HCT116 (cell line): ENCODE data around the gene METRN. TPM values are rescaled to one million over a fixed set of nuclear protein-coding genes. Genes with fewer than 3 reads are reported as not detected.

Experiments used
- ATAC-seq: fragments of 200-7000 bp; cut with Tn5 transposase; 2 replicates; pipeline ENCODE4 v1.9.1; 2020; ENCODE audit warnings: mild to moderate bottlenecking, moderate library complexity
- BruUV-seq: library from RNA; stranded (reverse); fragments of 400-500 nt; replicated peaks from 2 replicates; lab custom pipeline; 2021; lab: Mats Ljungman, UMichigan
- CTCF ChIA-PET: fragments of 300-600 bp; sonication (Branson Sonifier 250); formaldehyde crosslinking; loops from one replicate; lab custom pipeline; 2021; ENCODE audit warnings: antibody characterized with exemption; lab: Charles Lee
- POLR2A ChIA-PET: fragments of 300-600, 350-600 bp; sonication (Branson Sonifier 250); formaldehyde crosslinking; loops from one replicate; lab custom pipeline; 2021; ENCODE audit warnings: antibody characterized with exemption; lab: Charles Lee
- RAD21 ChIA-PET, 2 experiments: fragments of 300-600 bp; sonication (Branson Sonifier 250); formaldehyde crosslinking; loops; one replicate each; lab custom pipeline; 2023; ENCODE audit warnings: low total read pairs in 2 of 2; ENCODE audit not compliant: uncharacterized antibody in 2 of 2, unreplicated experiment in 2 of 2, low non-redundant PET in 1 of 2; lab: Charles Lee
- DNase-seq: peaks from one replicate; pipeline ENCODE4 v3.0.0-alpha.2; 2010; ENCODE audit warnings: low read depth, low spot score
- H2AFZ ChIP-seq: fragments of 200-600 bp; shearing (Covaris generic), sonication (generic); 2 replicates; pipeline ENCODE4 v1.6.1; 2017; ENCODE audit warnings: low read depth, mixed run types, mixed read lengths, antibody characterized with exemption, low read length; ENCODE audit not compliant: poor library complexity, severe bottlenecking
- H3K27ac ChIP-seq: 2 replicates; pipeline ENCODE4 v1.5.1; 2012; ENCODE audit warnings: low read depth, low read length
- H3K27me3 ChIP-seq: fragments of 200-600 bp; sonication (generic); 2 replicates; pipeline ENCODE4 v1.6.1; 2016; ENCODE audit warnings: mixed run types, low read length, mixed read lengths; ENCODE audit not compliant: insufficient read depth
- H3K36me3 ChIP-seq, 2 experiments: fragments of 200-500 bp in 1 of 2; fragments of 200-600 bp in 1 of 2; sonication (Bioruptor generic) in 1 of 2; sonication (generic) in 1 of 2; 2 replicates each; pipeline versions ENCODE4 v1.5.1 to v1.6.1; 2014 to 2016; ENCODE audit warnings: low read length in 2 of 2, inconsistent platforms in 1 of 2, mixed read lengths in 1 of 2, mixed run types in 1 of 2; ENCODE audit not compliant: insufficient read depth in 2 of 2, control insufficient read depth in 1 of 2
- H3K4me1 ChIP-seq, 2 experiments: fragments of 200-600 bp in 1 of 2; sonication (generic) in 1 of 2; 2 replicates each; pipeline versions ENCODE4 v1.5.1 to v1.6.1; 2012 to 2017; ENCODE audit warnings: low read length in 2 of 2, inconsistent platforms in 1 of 2, mild to moderate bottlenecking in 1 of 2, mixed read lengths in 1 of 2, mixed run types in 1 of 2, moderate library complexity in 1 of 2; ENCODE audit not compliant: insufficient read depth in 2 of 2, control insufficient read depth in 1 of 2
- H3K4me2 ChIP-seq: fragments of 200-600 bp; sonication (generic); 2 replicates; pipeline ENCODE4 v1.6.1; 2017; ENCODE audit warnings: mixed run types, low read length, mixed read lengths
- H3K4me3 ChIP-seq, 2 experiments: fragments of 200-600 bp in 1 of 2; sonication (generic) in 1 of 2; replicated peaks in 1 of 2; 2 replicates each; pipeline ENCODE4 v1.5.1; 2011 to 2016; ENCODE audit warnings: low read length in 2 of 2, control low read depth in 1 of 2, low read depth in 1 of 2, mild to moderate bottlenecking in 1 of 2, mixed read lengths in 1 of 2, mixed run types in 1 of 2
- H3K79me2 ChIP-seq: fragments of 200-600 bp; sonication (generic); 2 replicates; pipeline ENCODE4 v1.6.1; 2017; ENCODE audit warnings: mild to moderate bottlenecking, mixed run types, low read length, moderate library complexity, mixed read lengths; ENCODE audit not compliant: insufficient read depth
- H3K9ac ChIP-seq: fragments of 200-600 bp; sonication (generic); 2 replicates; pipeline ENCODE4 v1.6.1; 2016; ENCODE audit warnings: low read length, mixed read lengths
- H3K9me2 ChIP-seq: fragments of 200-600 bp; sonication (generic), shearing (Covaris generic); 2 replicates; pipeline ENCODE4 v1.6.1; 2017; ENCODE audit warnings: mixed run types, mild to moderate bottlenecking, moderate library complexity; ENCODE audit not compliant: insufficient read depth
- H3K9me3 ChIP-seq, 2 experiments: fragments of 200-500 bp in 1 of 2; fragments of 200-600 bp in 1 of 2; sonication (Bioruptor generic) in 1 of 2; sonication (generic) in 1 of 2; 2 replicates each; pipeline ENCODE4 v1.6.1; 2014 to 2017; ENCODE audit warnings: low read length in 2 of 2, mixed read lengths in 2 of 2, inconsistent platforms in 1 of 2, low read depth in 1 of 2, mild to moderate bottlenecking in 1 of 2, mixed run types in 1 of 2, moderate library complexity in 1 of 2; ENCODE audit not compliant: control insufficient read depth in 1 of 2, insufficient read depth in 1 of 2
- H4K20me1 ChIP-seq: fragments of 200-600 bp; sonication (generic), shearing (Covaris generic); 2 replicates; pipeline ENCODE4 v1.6.1; 2017; ENCODE audit warnings: mixed run types, mild to moderate bottlenecking, moderate library complexity; ENCODE audit not compliant: insufficient read depth
- CBX3 ChIP-seq: IDR thresholded peaks from 2 replicates; pipeline ENCODE4 v1.6.1; 2012; ENCODE audit warnings: low read depth
- EGR1 ChIP-seq: IDR thresholded peaks from 2 replicates; pipeline ENCODE4 v1.6.1; 2012; ENCODE audit warnings: low read depth
- ELF1 ChIP-seq: IDR thresholded peaks from 2 replicates; pipeline ENCODE4 v1.6.1; 2012; ENCODE audit warnings: low read depth, borderline replicate concordance
- EZH2 ChIP-seq: fragments of 200-600 bp; sonication (generic); IDR thresholded peaks from 2 replicates; pipeline ENCODE4 v1.6.1; 2017; ENCODE audit warnings: antibody characterized with exemption, mixed run types
- EZH2phosphoT487 ChIP-seq: fragments of 200-600 bp; IDR thresholded peaks from 2 replicates; pipeline ENCODE4 v1.6.1; 2018; ENCODE audit warnings: antibody characterized with exemption, borderline replicate concordance
- FOSL1 ChIP-seq: IDR thresholded peaks from 2 replicates; pipeline ENCODE4 v1.6.1; 2012; ENCODE audit warnings: low read depth
- MAX ChIP-seq: IDR thresholded peaks from 2 replicates; pipeline ENCODE4 v1.6.1; 2012
- POLR2A ChIP-seq: IDR thresholded peaks from 2 replicates; pipeline ENCODE4 v1.7.0; 2011; ENCODE audit warnings: borderline replicate concordance; ENCODE audit not compliant: insufficient read depth, insufficient read length; ENCODE audit errors: extremely low read depth
- POLR2AphosphoS5 ChIP-seq: IDR thresholded peaks from 2 replicates; pipeline ENCODE4 v1.6.1; 2011; ENCODE audit warnings: mild to moderate bottlenecking, low read depth, low read length, moderate library complexity
- RAD21 ChIP-seq: IDR thresholded peaks from 2 replicates; pipeline ENCODE4 v1.6.1; 2012; ENCODE audit warnings: low read depth, mild to moderate bottlenecking
- ZBTB33 ChIP-seq: IDR thresholded peaks from 2 replicates; pipeline ENCODE4 v1.6.1; 2011; ENCODE audit warnings: mild to moderate bottlenecking, low read length, moderate library complexity; ENCODE audit not compliant: insufficient replicate concordance; ENCODE audit errors: extremely low read depth
- ZFX ChIP-seq: fragments of 450-650 bp; IDR thresholded peaks from 2 replicates; pipeline ENCODE4 v1.6.1; 2017
- ZNF274 ChIP-seq: fragments of 200-500 bp; sonication (Bioruptor generic); IDR thresholded peaks from 2 replicates; pipeline ENCODE4 v1.6.1; 2014; ENCODE audit warnings: mild to moderate bottlenecking, low read depth, low read length, inconsistent platforms
- intact Hi-C: fragments of 100-400 bp; cut with micrococcal nuclease; formaldehyde crosslinking; loops from 2 replicates; pipeline ENCODE4 v1.10.0; 2022
- total RNA-seq: library from RNA; stranded (reverse); gene quantifications from one replicate; pipeline ENCODE4 v1.2.1, GENCODE V29; 2021; ENCODE audit not compliant: unreplicated experiment

METRN gene
- total RNA-seq, 1 experiment from 2014 or later = 193 TPM

DNA sequence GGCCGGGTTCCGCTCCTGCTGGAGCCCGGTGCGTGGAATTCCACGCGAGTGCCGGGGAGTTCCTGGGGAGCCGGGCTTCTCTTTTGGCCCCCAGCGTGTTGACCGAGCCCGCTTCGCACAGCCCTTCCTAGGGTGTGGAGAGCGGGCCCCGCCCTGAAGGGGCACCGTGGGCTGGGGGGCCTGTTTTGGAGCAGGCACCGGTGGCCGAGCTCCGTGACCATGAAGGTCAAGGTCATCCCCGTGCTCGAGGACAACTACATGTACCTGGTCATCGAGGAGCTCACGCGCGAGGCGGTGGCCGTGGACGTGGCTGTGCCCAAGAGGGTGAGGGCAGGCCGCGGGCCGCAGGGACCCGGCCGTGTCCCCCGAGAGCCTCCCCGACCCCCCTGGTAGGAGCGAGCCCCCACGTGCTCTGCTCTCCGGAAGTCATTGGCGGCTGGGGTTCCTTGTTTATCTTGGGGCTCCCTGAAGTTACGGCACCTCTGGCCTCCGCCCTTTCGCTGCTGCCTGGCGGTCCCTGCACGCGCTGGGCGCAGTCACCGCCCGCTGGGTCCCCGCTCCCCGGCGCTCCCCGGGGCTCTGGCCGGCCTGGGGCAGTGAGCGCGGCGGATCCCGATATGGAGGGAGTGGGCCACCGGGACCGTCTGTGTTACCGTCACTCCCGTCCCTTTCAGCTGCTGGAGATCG is 12.5 kb downstream of the METRN start:
- ChIA-PET POLR2A (interaction anchor here (0.8 to 3.5 kb wide), 6 partner anchors 8 to 317 kb away, joined by 3 to 12 read pairs (median 4); partner anchors contain the start of genes CIAO3, METRN and MSLN), CTCF (interaction anchor here (0.9 to 3.0 kb wide), 7 partner anchors 8 to 22 kb away, joined by 3 to 20 read pairs (median 9); partner anchors contain the start of genes CIAO3 and METRN), RAD21 (interaction anchor here in 1 of 2 experiments (0.9 kb wide), 1 partner anchor 11 kb away, joined by 3 read pairs; no protein-coding TSS in a partner anchor)
- Histone ChIP-seq H3K4me1 (peaks cover 5 to 39% of the 10 kb centered on the region in 2 experiments; a peak in 3 of 4 replicates), H3K79me2 (peaks cover 19% of the 10 kb centered on the region; the same call in 1 of the 2 replicates), H3K27me3 (no peaks in the 10 kb centered on the region), H3K9ac (peak overlapping the region; percentile 98), H3K36me3 (no peaks in the 10 kb centered on the region), H3K27ac (peak overlapping the region; percentile 96), H3K9me2 (no peaks in the 10 kb centered on the region), H2AFZ (no peak overlapping the region), H4K20me1 (no peaks in the 10 kb centered on the region), H3K4me3 (peak overlapping the region; percentile 80 to 89), H3K9me3 (no peaks in the 10 kb centered on the region), H3K4me2 (peak overlapping the region; percentile 99)
- TSS peak; percentile 44 for BruUV-seq
- DNase-seq (no peak), ATAC-seq (peak; percentile 4)
- TF ChIP-seq CBX3 (no peak), EGR1 (no peak), POLR2A (peak; percentile 50), POLR2AphosphoS5 (peak; percentile 47; the same call in 1 of the 2 replicates), EZH2 (no peak), ZFX (peak; percentile 71; the same call in 1 of the 2 replicates)
- intact Hi-C loops = no loop called here

- Histone ChIP-seq H2AFZ (no peak overlapping the region), H3K4me2 (peak overlapping the region; percentile 99), H3K9me2 (no peaks in the 10 kb centered on the region), H3K36me3 (no peaks in the 10 kb centered on the region; a peak in 1 of 4 replicates), H3K27ac (peak overlapping the region; percentile 96), H3K9ac (peak overlapping the region; percentile 98), H4K20me1 (no peaks in the 10 kb centered on the region), H3K4me3 (peak overlapping the region; percentile 80 to 89), H3K27me3 (no peaks in the 10 kb centered on the region), H3K4me1 (peaks cover 5 to 31% of the 10 kb centered on the region in 2 experiments; a peak in 3 of 4 replicates), H3K9me3 (no peaks in the 10 kb centered on the region), H3K79me2 (peaks cover 19% of the 10 kb centered on the region; the same call in 1 of the 2 replicates)
- ChIA-PET RAD21 (interaction anchor here in 1 of 2 experiments (0.9 kb wide), 1 partner anchor 12 kb away, joined by 3 read pairs; no protein-coding TSS in a partner anchor), CTCF (interaction anchor here (0.9 to 3.0 kb wide), 6 partner anchors 9 to 21 kb away, joined by 3 to 20 read pairs (median 8); partner anchors contain the start of genes CIAO3 and METRN), POLR2A (interaction anchor here (0.8 to 3.5 kb wide), 7 partner anchors 8 to 316 kb away, joined by 3 to 12 read pairs (median 4); partner anchors contain the start of genes CIAO3, METRN and MSLN)
- ATAC-seq = peak; percentile 55
- intact Hi-C loops = loop anchor here (1.0 kb wide), 1 partner anchor 57 kb away; no protein-coding TSS in a partner anchor
- DNase-seq = peak; percentile 86
- BruUV-seq = no TSS peak
- TF ChIP-seq EZH2phosphoT487 (no peak), RAD21 (no peak), MAX (no peak), ELF1 (no peak), ZNF274 (no peak), ZFX (peak; percentile 35; the same call in 1 of the 2 replicates), EGR1 (no peak), ZBTB33 (no peak), CBX3 (no peak), POLR2A (peak; percentile 71), FOSL1 (no peak)
Measured at GRCh38 chr16:728131-728889, 13.4 kb downstream of the METRN start.
